DMS53 treated with DMSO at 0.1 percent for 48 hours (cell line): Measurements from ENCODE around the gene PLD2.

ENCODE experiments used
- DNase-seq: peaks from one replicate; lab custom pipeline; 2025; ENCODE audit not compliant: unreplicated experiment; lab: John Stamatoyannopoulos, UW

Gene PLD2

DNA sequence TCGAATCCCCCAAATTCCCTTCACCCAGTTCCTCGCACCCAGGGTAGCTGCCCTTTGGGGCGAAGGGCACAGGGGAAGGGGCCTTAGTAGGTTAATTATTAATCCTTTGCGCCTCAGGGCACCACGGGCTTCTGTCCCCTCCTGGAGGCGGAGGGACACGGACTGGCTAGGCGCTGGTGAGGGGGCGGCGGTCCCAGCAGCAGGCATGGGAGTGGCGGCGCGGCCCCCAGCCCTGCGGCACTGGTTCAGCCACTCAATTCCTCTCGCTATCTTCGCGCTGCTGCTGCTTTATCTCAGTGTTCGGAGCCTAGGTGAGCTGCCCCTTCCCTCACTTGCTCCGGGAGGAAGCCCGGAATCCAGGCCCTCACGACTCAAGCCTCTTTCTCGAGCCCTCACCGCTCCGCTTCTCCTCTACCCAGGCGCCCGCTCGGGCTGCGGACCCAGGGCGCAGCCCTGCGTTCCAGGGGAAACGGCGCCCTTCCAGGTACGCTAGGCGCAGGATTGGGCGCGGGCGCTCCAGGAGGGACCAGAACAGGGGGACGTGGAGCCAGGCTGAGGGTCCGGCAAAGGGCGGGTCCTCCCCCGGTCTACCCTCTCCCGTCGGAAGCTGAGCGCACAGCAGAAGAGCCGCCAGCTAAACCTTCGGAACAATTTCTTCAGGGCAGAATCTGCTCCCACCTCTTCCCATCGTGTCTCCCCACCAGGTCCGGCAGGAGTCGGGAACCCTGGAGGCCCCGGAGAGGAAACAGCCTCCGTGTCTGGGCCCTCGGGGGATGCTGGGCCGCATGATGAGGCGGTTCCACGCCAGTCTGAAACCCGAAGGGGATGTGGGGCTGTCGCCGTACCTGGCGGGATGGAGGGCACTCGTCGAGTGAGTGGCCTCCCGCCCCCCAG lies 17.9 kb upstream of the PLD2 start, which contains the start of gene GLTPD2:
GLTPD2 (plus strand) TSS at position 158 of the 894 bp plus-strand sequence; CDS start at position 206, 48 bp downstream.
- DNase-seq, result no peak

DNA sequence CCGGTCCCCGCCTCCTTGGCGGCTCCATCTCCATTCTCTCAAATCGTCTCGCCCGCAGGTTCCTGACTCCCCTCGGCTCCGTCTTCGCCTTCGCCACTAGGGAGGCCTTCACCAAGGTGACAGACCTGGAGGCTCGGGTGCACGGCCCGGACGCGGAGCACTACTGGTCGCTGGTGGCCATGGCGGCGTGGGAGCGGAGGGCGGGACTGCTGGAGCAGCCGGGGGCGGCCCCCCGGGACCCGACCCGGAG lies 17.3 kb upstream of the PLD2 start:
- DNase-seq, result no peak

DNA sequence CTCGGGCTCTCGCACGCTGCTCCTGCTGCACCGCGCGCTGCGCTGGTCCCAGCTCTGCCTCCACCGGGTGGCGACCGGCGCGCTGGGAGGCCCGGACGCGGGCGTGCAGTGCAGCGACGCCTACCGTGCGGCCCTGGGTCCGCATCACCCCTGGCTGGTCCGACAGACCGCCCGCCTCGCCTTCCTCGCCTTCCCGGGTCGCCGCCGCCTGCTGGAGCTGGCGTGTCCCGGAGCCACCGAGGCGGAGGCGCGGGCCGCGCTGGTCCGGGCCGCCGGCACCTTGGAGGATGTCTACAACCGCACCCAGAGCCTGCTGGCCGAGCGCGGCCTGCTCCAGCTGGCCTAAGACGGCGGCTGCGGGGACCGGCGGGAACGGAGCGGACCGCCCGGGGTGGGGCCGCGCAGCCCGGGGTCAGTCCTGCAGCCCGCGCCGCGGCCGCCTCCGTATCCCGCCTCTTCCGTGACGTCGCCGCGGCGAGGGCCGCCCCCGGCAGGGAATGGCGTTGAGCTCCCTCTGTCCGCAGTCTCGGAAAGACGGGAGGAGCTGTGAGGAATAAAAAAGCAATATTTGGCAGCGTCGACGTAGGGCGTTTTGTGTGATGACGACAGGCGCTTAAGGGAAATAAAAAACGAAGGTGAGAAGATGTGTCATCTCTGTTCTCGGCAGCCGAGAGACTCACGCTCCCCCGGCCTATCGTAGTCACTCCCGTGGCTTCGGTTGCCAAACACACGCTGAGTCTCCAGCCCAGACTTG lies 16.8 kb upstream of the PLD2 start:
- peak; percentile 62 for DNase-seq

DNA sequence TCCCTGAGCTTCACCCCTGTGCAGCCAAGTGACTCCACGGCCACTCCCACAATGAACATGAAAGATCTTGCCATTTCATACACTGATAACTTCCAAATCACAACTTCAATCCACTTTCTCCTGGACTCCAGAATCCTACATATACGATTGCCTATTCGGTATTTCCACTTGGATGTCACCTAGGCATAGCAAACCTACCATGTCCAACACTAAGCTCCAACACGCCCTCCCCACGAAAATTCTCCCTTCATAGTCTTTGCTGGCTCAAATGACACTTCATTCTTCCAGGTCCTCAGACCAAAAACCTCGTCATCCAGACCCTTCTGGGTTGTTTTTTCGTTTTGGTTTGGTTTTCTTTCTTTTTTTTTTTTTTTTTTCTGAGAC lies 16.3 kb upstream of the PLD2 start:
- no peak for DNase-seq

DNA sequence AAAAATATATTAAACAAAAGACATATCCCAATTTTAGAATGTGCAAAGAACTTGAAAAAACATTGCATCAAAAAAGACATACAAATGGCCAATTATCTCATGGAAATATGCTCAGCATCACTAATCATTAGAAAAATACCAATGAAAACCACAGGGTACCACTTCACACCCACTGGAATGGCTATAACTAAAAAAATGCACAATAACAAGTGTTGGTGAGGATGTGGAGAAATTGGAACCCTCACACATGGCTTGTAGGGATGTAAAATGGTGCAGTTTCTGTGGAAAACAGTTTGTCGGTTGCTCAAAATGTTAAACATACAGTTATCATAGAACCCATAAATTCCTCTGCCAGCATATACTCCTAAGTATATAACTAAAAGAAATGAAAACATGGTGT lies 11.8 kb upstream of the PLD2 start:
- DNase-seq, result no peak

DNA sequence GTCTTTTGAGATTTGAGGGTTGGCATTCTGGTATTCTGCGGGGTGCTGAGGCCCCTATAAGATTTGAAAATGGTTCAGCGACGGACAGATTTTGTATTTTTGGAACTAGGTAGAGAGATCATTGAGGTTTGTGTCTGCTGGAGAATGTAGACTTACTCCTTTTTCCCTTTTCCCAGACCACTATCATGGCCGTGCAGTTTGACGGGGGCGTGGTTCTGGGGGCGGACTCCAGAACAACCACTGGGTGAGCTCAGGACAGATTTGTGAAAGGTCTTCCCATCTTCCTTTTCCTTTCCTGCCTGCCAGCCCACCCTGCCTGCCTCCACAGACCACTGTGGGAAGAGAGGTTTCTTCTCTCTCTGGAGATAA lies 10.4 kb upstream of the PLD2 start:
- no peak for DNase-seq

DNA sequence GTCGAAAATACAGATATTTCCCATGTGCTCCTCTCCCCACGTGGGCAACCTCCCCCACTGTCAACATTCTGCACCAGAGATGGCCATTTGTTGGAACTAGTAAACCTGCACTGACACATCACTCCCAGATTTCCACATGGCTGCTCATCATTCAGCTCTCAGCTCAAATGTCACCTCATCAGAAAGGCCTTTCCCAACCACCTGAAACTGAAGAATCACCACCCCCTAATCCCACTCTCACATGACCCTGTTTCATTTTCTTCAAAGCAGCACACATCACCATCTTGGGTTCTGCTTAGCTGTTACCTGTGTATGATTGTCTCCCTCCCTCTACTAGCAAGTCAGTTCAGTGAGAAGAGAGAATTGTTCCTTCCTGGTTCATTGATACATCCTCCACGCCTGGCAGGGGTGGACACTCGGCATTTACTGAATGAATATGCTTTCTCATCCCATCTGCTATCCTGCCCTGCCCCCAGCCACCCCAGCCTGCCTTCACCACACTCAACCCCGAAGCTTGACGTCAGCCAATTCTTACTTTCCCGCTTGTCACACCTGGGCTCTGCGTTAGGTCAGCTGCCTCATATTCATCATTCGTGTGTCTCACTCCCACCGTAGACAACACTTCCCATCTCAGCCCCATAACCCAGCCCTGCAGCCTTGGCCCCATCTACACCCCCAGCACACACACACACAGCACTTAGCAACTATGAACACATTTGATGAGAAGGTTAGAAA lies 6.3 kb upstream of the PLD2 start:
- peak; percentile 58 for DNase-seq

DNA sequence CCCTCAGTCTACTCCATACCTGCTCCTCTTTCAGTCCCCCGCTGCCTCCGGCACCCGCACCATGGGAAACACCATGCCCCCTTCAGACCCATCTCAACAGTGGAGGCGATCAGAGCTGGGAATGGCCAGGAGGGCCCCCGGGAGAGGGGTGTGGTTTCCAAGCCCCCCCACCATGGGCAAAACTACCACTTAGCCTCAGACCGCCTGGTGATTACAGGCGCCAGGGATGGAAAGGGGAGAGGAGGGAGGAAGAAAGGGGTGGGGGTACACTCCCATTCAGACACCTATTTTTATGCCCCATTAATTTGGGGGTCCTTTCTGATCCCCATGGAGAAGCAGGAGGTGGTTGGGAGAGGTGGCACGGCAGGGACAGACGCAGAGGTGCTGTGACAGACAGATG lies 4.7 kb upstream of the PLD2 start, which contains the start of gene C17orf114:
C17orf114 (minus strand) TSS at position 101 of the 400 bp plus-strand sequence.
- no peak for DNase-seq

DNA sequence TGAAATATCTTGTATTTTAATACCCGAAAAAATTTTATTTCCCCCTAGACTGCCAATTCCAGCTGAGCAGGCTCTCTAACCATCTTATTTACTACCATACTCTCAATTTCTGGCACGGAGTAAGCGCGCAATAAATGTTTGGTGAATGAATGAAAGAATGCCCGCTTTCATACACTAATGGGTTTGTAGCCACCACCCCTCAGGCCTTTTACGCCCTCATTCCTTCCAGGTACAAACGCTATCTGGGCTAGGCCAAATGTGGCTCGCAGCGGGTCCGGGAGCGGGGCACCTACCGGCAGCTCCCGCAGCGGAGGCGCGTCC lies 536 bp upstream of the PLD2 start:
- no peak for DNase-seq

DNA sequence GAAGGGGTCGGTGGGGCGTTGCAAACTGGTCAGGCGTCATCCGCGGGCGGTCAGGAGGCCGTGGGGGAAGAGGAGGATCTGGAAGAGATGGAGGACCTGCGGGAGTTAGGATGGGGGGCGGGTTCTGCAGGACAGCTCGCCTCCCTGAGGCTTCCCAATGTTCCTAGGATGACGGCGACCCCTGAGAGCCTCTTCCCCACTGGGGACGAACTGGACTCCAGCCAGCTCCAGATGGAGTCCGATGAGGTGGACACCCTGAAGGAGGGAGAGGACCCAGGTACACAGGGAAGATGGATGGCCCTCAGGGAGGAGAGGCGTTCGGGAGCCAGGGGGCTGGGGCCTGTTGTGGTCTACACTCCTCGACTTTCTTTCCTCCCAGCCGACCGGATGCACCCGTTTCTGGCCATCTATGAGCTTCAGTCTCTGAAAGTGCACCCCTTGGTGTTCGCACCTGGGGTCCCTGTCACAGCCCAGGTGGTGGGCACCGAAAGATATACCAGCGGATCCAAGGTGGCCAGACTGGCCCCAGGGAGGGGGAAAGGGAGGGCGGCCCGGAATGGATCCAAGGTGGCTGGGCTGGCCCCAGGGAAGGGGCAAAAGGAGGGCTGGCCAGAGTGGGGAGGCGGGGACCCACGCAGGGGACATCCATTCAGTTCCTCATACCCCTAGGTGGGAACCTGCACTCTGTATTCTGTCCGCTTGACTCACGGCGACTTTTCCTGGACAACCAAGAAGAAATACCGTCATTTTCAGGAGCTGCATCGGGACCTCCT lies 839 bp downstream of the PLD2 start:
- DNase-seq, result no peak

DNA sequence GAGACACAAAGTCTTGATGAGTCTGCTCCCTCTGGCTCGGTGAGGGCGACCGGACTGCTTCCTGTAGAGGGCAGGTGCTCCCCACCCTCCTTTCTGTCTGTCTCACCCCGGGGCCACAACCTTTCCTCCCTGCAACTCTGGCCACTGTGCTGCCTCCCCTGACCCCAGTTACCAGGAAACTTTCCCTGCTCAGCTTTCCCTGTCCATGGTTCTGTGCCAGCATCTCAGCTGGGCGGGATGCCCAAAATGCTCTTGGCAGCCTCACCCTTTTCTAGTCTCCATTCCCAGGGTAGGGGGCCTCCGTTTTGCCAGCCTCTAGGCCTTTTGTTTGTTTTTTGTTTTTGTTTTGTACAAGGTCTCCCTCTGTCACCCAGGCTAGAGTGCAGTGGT lies 1.4 kb downstream of the PLD2 start:
- DNase-seq, result no peak

DNA sequence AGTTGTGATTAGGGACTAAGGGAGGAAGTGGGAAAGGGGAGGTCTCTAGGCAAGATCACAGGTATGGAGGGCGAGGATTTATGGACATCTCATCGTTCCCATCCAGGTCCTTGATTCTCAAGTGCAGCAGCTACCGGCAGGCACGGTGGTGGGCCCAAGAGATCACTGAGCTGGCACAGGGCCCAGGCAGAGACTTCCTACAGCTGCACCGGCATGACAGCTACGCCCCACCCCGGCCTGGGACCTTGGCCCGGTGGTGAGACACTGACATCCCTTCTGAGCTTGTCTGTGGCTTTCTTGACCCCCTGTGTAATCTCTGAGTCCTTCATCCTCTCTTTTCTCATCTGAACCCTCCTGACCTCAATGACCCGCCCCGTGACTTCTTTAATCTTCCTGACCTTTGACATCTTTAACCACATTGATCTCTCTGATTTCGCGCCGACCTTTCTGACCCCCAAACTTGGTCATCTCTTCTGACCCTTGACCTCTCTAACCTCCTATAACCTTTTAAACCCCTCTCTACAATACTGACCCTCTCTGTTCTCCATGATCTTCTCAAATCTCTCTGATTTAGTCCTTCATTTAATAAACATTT lies 3.8 kb downstream of the PLD2 start:
- DNase-seq, result no peak

DNA sequence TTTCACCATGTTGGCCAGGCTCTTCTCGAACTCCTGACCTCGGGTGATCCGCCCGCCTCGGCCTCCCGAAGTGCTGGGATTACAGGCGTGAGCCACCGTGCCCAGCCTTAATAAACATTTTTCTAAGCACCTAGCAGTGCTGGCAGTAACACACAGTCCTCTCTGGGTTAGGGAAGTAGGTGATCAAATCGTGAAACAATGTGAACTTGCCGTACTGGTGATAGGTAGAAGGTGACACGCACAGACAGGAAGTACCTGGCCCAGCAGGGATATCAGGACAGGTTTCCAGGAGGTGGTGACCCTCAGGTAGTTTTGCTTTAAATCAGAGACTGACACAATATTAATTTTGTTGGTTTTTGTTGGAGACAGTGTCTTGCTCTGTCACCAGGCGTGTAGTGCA lies 4.5 kb downstream of the PLD2 start:
- DNase-seq, result no peak

DNA sequence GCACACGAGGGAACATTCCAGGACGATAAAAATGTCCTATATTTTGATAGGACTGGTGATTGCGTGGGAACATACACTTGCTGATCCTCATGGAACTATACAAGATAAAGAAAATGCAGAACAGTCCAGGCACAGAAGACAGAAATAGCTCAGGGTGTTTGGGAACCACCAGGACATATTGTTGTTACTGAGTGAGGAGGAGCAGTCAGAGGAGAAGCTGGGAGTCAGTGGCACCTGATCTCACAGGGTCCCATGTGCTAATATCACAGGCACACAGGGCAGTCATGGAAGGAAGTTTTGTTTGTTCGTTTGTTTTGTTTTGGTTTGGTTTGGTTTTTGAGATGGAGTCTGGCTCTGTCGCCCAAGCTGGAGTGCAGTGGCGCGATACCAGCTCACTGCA lies 5.7 kb downstream of the PLD2 start:
- no peak for DNase-seq

DNA sequence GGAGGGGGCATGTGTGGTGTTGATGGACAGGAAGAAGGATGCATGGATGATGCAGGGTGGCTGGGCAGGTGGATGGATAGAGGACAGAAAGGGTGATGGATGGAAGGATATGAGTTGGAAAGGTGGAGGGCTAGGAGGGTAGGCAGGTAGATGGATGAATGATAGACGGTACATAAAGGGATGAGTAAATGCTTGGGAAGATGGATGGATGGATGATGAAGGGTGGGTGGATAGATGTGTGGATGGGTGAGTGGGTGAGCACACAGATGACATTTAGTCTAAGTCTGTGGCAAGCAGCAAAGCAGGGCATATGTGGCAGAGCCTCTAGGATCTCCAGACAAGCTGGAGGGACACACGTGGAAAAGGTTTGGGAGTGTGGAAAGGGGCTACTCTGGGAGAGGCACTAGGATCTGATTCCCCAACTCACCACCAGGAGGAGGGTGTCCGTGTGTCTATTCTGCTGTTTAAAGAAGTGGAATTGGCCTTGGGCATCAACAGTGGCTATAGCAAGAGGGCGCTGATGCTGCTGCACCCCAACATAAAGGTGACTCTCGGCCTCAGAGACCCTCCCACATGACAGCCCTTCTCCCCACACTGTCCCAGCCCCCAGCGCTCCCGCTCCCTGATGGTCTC lies 8.2 kb downstream of the PLD2 start:
- DNase-seq, result no peak

DNA sequence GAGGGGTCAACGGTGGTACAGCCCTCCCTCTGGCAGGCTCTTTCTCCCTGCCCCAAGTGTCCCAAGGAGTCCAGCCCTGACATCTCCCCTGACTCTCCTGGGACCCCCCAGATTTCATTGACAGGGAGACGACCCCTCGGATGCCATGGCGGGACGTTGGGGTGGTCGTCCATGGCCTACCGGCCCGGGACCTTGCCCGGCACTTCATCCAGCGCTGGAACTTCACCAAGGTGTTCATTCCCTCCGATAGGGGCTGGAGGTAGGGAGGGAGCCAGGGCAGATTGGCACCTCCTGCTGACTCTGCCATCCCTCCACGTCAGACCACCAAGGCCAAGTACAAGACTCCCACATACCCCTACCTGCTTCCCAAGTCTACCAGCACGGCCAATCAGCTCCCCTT lies 9.9 kb downstream of the PLD2 start:
- DNase-seq, result no peak

DNA sequence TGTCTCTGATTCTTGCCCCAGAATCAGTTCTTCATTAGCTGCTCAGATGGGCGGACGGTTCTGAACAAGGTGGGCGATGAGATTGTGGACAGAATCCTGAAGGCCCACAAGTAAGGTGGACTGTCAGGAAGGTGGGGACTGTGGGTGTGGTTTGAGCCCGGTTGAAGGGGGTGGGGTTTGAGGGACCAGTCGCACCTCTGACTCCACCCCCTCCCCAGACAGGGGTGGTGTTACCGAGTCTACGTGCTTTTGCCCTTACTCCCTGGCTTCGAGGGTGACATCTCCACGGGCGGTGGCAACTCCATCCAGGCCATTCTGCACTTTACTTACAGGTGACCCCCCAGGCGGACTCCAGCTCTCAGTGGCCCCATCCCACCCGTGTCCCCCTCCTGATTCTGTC lies 11.3 kb downstream of the PLD2 start:
- no peak for DNase-seq

DNA sequence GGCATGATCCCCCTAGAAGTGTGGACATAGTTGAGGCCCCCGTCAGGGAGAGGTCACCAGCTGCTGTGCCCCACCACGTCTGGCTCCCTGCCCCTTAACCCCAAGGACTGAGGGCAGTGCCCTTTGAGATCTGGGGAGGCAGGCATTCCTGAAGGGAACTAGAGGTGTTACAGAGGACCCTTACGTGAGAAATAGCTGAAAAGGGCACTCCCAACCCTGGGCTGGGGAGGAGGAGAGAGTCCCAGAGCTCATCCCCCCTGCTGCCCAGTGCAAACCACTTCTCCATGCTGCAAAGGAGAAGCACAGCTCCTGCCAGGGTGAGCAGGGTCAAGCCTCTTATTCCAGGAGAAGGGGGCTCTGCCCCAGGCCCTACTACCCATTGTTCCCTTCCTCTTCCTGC lies 15.9 kb downstream of the PLD2 start:
- DNase-seq, result no peak

DNA sequence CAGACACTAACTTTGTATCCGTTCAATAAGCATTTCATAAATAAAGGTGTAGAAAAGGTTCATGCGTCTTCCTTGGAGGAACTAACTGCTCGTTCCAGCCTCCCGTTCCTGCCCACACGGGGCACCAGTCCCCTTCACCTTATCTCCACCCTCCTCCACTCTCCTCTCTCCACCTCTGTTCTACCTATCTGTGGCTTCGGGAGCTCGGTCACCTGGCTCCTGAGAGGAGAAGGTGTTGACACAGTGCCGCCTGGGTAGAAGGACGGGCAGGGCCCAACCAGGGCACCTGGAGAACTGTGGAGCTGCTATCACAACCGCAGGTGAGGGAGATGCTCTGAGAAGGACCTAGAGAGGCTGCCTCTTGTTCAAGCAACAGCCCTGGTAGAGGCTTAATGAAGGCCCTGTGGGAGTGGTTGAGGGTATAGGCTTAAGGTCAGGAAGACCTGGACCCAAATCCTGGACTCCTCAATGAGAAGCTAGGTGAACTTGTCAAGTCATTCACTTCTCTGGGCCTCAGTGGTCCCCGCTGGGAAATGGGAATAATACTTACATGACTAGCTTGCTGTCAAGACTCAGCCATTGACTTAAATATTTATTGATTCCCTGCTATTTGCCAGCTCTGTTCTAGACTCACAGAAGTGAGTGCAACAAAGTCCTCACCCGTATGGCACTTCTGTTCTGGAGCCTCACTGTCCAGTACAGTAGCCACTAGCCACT lies 16.6 kb downstream of the PLD2 start:
- peak; percentile 13 for DNase-seq

DNA sequence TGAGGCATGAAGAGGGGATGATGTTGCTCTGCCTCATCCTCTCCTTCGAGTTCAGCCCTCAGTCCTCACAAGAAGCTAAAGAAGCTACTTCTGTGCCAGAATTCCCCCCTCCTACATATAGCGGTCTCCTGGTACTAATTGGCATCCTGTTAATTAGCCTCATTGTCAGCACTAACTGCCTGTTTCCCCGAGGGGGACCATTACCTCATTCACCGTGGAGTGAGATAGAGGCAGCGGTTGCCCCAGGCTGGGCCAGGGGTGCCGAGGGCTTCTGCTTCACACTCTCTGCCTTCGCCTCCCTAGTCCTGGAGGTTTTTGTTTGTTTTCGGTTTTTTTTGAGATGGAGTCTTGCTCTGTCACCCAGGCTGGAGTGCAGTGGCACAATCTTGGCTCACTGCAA lies 20.4 kb downstream of the PLD2 start:
- no peak for DNase-seq
